CD4-positive, alpha-beta T cell treated with Interleukin-2 at 100 ng/mL for 4 hours (primary cell): ENCODE data around the gene TDRD7.

Experiments
- DNase-seq: peaks from one replicate; pipeline ENCODE4 v3.0.0-alpha.2; 2020; ENCODE audit warnings: low spot score

Gene TDRD7

DNA sequence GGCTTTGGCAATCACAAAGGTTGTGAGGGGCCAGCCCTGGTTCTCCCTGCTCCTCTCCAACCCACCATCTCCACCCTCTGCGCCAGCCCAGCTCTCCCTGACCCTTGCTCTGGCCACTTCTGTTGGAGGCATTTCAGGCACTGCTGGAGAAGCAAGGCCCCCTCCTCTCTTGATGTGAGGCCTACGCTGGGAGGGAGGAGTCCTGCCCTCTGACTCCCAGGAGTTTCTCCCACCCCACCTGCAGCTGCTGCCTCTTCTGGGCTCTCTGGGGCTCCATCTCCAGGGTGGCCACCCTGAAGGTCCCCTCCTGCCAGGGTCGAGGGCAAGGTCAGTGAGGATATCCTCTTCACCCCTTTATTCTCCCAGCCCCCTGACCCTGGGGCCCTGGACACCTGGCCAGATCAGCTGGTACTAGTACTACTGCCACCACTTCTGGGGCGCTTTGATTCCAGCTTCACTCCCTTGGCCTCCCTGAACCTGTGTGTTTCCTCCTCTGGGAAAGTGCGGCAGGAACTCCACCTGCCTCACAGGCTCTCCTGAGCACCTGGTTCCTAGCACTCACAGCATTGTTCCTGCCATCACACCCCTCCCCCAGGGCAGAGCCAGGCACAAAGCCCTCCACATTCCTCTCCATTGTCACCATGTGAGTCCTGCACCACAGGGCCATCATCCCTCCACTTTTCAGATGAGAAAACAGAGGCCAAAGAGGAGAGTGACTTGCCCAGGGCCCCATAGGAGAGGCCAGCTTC is 23.8 kb upstream of the TDRD7 start:
- no peak for DNase-seq

DNA sequence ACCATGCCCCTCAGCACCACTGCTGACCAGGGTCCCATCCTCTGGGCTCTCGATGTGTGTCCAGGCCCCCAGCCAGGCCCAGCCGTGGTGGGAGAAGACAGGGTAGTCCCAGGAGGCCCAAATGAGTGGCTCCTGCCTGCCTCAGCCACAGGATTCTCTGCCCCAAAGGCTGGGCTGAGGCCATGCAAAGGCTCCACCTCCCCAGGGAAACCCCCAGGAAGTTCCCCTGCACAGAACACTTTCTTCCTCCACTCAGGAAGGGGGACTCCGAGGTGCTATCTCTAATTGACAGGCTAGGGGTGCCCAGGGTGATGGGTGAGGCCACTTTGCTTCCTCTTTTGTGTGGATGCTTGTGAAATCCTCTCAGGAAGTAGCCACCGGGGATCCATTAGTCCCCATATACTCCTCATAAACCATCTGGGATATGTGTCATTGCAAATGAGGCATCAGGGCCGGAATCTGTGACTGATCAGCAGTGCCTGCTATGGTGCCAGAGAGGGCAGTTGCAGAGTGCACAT is 23.1 kb upstream of the TDRD7 start:
- DNase-seq, result peak; percentile 10

- no peak for DNase-seq
These were observed 22.6 kb upstream of the TDRD7 start for GRCh38 chr9:97389249-97389648.

DNA sequence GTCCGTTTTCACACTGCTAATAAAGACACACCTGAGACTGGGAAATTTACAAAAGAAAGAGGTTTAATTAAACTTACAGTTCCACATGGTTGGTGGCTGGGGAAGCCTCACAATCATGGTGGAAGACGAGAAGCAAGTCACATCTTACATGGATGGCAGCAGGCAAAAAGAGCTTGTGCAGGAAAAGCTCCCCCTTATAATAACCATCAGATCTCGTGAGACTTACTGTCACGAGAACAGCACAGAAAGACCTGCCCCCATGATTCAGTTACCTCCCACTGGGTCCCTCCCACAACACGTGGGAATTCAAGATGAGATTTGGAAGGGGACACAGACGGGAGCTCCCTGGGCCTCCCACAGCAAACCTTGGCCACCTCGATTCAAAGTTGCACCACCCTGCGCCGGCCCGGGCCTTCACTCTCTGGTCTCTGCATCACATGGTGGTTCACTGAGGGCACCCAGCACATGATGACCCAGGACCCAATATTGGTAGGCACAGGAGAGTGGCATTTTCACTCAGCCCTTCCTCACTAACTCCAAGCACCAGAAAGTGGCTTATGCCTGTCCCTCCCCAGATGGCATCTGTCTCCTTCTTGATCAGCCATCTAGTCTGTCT is 21.0 kb upstream of the TDRD7 start:
- DNase-seq, result no peak

DNA sequence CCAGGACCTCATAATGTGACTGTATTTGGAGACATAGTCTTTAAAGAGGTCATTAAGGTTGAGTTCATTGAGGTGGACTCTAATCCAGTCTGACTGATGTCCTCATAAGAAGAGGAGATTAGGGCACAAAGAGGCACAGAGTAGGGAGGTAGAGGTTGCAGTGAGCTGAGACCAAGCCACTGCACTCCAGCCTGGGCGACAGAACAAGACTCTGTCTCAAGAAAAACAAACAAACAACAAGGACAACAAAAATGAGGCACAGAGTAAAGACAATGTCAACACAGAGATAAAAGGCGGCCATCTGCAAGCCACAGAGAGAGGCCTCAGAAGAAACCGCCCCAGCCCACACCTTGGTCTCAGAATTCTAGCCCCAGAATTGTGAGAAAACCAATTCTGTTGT is 17.0 kb upstream of the TDRD7 start:
- no peak for DNase-seq

DNA sequence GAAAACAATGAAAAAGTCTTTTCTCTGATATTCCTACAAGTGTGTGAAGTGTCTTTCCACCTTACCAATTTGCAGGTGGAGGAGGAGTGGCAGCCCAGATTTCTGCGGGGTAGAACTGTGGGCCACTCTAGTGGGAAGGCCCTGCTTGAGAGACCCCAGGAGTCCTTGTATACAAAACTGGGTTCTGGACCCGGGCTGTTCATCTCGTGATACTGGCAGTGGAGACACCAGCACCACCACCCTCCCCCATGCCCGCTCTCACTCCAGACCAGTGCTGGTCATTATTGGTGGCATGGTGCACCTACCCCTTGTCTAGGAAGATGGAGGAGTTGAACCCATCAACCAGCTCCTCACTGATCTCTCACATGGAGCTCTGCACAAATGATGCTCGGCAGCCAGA is 16.2 kb upstream of the TDRD7 start:
- DNase-seq, result no peak

DNA sequence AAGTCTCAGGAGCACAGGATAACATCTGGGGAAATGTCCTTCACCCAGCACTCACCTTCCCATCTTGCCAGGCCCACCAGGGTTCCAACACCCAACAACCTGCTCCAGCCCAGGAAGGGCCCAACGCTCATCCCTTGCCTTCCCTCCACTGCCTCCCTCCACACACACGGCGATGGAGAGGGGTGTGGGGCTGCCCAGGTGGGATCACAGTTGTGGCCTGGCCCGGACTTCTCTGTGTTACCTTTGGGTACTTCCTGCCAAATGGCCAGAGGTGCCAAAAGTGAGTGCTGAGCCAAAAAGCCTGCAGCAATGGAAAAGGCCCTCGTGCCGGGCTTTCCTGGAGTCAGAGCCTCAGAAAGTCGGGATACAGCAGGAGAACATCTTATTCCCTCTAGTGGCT is 15.6 kb upstream of the TDRD7 start:
- no peak for DNase-seq

DNA sequence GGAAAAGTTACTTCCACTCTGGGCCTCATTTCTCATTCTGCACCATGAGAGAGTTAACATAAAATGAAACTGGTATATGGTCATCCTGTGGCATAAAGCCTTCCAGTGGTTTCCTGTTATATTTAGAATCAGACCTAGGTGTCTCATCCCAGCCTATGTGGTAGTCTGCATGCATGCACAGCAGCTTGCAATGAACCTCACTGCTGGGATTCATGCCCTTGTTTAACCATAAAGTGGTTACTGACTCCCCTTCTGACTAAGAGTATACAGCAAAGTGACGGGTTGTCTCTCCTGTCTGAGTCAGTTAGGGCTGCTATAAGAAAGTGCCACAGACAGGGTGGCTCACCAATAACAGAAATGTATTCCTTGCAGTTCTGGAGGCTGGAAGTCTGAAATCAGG is 14.7 kb upstream of the TDRD7 start:
- DNase-seq, result peak; percentile 0

- peak; percentile 68 for DNase-seq
These were observed 12.7 kb upstream of the TDRD7 start for GRCh38 chr9:97398999-97399758.

- no peak for DNase-seq
These were observed 8.1 kb upstream of the TDRD7 start for GRCh38 chr9:97403746-97404316.

- no peak for DNase-seq
These were observed 6.3 kb upstream of the TDRD7 start for GRCh38 chr9:97405551-97405950.

DNA sequence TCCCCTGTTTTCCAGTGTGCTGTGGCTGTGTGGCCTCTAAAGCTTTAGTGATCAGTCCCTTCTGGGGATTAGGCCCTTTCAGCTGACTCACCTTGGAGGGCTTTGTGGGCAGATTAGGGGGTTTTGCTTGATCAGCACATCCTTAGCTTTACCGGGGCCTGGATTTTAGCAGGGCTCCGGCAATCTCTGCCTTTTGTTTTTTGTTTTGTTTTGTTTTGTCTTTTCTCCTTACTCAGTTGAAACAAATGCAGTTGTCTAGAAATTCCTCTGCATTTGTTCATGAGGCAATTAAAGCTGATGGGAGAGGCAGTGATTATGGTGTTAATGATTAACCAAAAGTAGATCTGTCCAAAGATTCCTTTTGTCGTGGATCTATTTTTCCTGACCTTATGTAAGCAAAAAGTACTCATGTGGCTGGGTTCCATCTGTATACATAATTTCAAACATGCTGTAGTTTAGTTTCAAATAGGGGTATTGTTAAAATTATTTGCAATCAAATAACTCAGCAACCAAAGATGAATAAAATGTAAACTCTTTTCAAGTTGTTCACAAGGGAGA is 5.2 kb upstream of the TDRD7 start:
- no peak for DNase-seq

GRCh38 chr9:97408562-97408961 is 3.3 kb upstream of the TDRD7 start:
- no peak for DNase-seq

DNA sequence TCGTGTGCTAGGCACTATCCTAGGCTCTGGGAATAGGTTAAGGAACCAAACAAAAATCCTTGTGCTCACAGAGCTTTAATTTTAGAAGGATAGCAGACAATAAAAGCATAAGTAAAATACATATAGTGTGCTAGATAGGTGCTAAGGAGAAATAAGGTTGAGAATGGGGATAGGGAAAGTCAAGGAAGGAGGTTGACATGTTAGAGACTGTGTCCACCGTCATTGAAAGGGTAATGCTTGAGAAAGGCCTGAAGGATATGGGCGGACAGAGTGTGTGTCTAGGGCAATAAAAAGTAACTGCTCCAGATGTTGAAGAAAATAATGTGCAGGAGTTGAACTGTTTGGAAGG is 482 bp upstream of the TDRD7 start:
- no peak for DNase-seq

DNA sequence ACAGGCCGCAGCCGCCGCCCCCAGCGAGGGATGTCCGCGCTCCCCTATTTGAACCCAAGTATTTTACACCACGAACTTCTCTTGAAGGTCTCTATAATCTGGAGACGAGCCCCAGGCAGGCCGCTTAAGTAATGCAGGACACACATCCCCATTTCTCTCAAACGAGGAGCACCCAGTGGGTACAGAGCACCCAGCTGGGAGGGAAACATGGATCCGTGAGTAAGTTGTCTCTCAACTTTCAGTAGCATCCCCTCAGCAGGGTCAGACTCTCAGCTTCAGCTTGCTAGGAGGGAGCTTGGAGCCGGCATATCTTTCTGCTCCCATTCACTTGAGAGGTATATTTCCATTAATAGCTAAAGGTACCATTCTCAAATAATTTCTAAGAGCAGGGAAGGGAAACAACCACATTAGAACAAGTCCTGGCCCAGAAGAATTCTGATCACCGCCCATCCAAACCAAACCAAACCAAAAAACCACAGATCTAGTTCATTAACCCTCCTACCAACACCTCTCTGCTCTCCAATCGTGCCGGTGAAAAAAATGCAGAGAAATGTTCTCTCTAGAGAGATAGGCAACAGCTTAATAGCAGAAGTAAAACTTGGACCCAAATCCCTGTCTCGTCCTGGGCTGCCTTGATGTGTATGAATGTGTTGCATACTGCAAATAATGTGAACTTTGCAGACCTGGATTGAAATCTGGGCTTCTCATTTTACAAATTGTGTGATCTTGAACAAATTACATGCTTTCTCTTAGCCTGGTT is 910 bp downstream of the TDRD7 start:
- peak; percentile 30 for DNase-seq

- no peak for DNase-seq
These were observed 1.6 kb downstream of the TDRD7 start for GRCh38 chr9:97413462-97413861.

GRCh38 chr9:97415146-97415545 is 3.2 kb downstream of the TDRD7 start:
- no peak for DNase-seq

DNA sequence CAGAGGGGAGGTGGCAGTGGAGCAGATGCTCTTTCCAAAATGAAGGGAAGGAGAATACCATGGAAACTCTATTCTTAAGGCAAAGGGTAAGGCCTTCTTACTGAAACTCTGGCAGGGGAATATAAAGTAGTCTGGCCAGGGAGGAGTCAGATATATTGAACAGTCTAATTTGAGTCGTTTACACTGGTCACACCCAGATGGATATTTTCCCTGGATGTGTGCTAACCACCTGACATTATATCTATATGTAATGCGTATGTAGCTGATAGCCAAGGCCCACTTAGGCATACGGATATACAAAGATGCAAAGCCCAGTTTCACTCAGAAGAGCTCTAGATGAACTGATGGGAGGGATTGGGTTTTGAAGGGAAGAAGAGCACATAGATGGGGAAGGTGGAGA is 7.0 kb downstream of the TDRD7 start:
- no peak for DNase-seq

DNA sequence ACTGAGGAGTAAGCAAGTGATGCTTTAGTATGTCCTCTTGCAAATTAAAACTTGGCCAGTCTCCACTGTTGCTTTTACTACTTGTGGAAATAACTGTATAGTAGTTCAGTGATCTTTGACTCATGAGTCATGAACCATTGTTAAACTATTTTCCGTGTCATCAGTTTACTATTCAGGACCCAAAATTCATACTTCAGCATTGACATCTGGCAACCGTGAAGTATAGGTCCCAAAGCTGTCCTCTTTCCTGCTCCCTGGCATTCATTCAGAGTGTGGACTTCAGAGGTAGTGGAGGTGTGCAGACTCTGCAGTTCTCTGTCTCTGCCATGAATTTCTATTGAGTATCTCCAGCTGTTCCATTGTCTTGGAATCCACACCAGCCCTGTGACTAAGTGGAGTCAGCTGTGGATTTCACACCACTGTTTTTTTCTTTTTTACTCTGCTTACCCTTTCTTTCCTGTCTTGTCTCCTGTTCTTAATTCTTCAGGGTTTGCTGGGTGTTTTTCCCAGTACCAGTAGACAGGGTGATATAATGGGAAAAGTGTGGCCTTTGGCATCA is 7.5 kb downstream of the TDRD7 start:
- DNase-seq, result no peak

DNA sequence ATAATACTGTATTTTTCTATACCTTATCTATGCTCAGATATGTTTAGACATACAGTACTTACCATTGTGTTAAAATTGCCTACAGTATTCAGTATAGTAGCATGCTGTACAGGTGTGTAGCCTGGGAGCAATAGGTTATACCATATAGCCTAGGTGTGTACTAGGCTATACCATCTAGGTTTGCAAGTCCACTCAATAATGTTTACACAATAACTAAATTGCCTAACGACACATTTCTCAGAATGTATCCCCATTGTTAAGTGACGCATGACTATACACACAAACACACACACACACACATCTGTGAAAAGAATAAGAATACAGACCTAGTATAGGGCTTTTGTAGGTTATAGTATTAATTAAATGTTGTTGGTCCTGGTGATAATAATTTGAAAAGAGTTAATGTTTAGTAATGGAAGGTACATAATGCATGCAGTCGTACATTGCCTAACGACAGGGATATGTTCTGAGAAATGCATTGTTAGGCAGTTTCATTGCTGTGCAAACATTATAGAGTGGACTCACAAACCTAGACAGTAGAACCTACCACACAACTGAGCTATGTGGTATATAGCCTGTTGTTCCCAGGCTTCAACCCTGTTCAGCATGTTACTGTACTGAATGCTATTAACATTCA is 13.6 kb downstream of the TDRD7 start:
- no peak for DNase-seq

DNA sequence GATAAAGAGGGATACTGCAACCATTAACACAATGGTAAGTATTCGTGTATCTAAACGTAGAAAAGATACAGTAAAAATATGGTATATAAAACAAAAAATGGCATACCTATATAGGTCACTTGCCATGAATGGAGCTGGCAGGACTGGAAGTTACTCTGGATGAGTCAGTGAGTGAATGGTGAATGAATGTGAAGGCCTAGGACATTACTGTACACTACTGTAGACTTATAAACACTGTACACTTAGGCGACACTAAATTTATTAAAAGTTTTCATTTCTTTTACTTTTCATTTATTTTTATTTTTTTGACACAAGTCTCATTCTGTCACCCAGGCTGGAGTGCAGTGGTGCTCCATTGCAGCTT is 14.1 kb downstream of the TDRD7 start:
- no peak for DNase-seq
